Neural cell (in vitro differentiated cells): ENCODE measurements around the gene MZF1.

Experiments
- SMC3 ChIP-seq: fragments of 450-650 bp; conservative IDR thresholded peaks from 2 replicates; pipeline ENCODE4 v1.6.1; 2014; ENCODE audit warnings: antibody characterized with exemption, mild to moderate bottlenecking, moderate library complexity; ENCODE audit not compliant: poor library complexity
- TF ChIP-seq, protein P1 (sequence below): fragments of 450-650 bp; IDR thresholded peaks from 2 replicates; pipeline ENCODE4 v1.5.1; 2014; ENCODE audit warnings: antibody characterized with exemption, mild to moderate bottlenecking, moderate library complexity; ENCODE audit not compliant: poor library complexity, severe bottlenecking

DNA sequence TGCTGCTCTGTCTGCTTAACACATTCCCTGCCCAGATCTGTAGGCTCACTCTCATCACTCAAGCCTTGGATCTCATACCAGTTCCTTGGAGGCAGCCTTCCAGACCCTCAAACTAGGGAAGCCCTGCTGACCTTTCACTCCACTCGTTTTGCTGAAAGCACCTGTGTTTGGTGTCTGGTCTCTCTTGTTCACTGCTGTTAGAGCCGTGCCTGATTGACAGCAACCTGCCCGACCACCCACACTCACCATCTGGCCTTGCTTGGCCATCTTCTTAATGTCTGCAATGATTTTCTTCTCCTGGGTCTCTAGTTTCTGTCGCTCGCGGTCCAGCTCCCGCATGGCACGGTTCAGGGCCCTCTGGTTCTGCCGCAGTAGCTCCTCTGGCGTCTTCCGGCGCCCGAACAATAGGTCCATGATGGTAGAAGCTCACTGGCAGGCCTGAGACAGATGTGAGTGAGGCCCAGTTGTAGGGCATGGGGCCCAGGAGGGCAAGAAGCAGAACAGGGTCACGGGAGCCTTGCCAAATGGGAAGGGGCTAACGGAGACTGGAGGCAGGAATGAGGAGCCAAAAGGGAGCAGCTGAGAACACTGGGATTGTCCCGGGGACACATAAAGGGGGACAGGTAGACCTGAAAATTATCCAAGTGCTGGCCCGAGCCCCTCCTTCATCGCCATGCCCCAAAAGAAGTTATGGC, 19.2 kb downstream of the MZF1 start:
- no peak for TF ChIP-seq SMC3
- TF ChIP-seq, protein P1, sequence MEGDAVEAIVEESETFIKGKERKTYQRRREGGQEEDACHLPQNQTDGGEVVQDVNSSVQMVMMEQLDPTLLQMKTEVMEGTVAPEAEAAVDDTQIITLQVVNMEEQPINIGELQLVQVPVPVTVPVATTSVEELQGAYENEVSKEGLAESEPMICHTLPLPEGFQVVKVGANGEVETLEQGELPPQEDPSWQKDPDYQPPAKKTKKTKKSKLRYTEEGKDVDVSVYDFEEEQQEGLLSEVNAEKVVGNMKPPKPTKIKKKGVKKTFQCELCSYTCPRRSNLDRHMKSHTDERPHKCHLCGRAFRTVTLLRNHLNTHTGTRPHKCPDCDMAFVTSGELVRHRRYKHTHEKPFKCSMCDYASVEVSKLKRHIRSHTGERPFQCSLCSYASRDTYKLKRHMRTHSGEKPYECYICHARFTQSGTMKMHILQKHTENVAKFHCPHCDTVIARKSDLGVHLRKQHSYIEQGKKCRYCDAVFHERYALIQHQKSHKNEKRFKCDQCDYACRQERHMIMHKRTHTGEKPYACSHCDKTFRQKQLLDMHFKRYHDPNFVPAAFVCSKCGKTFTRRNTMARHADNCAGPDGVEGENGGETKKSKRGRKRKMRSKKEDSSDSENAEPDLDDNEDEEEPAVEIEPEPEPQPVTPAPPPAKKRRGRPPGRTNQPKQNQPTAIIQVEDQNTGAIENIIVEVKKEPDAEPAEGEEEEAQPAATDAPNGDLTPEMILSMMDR: no peak
